Stimulated activated CD4-positive, alpha-beta T cell treated with anti-CD3 and anti-CD28 coated beads, Interleukin-4, amount 100 ng/mL, for 4 hours (primary cell): Measurements from ENCODE around the gene TRIM7.

ENCODE experiments used
- DNase-seq, 2 experiments: peaks; one replicate each; pipeline ENCODE4 v3.0.0-alpha.2; 2020

The TRIM7 gene

DNA sequence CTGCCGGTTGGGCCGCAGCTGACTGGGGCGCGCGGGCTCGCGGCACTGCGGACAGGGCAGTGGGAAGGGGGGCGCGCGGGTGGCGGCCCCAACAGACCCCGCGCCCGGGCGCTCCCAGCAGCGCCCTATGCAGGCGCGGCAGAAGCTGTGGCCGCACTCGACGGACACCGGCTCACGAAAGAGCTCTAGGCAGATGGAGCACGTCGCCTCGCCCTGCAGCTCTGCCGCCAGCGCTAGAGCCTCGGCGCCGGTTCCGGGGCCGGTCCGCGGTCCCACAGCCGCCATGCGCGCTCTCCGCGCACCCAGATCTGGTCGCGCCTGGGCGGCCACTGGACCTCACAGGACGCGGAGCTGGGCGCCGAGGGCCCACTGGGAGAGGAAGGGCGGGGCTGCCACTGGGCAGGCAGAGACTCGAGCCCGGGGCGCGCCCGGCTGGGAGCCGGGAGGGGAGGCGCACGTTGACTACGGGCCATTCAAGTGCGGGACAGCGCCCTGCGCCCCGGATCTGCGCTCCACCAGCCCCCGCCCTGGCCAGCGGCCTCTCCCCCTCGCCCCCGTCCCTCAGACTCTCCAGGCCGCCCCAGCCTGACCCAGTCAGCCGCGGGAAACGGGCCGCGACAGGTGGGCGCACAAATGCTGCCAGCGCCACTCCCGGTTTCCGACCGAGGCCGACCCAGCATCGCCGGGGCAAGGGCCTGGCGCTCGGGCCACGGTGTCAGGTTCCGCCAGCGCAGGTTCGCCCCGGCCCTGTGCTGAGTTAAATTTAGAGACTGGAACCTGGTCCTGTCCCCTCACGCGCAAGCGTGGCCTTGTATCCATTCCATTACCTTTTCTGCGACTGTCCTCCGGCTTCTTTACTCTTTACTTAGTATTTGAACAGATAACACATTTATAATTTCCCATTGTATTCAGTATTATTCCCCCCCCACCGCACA, at the start of gene TRIM7:
TSS of gene TRIM7 (minus strand) at position 371 of the 935 bp plus-strand sequence. CDS start at position 285, 86 bp downstream.
- DNase-seq, result peak in 1 of 2 experiments; percentile 34

DNA sequence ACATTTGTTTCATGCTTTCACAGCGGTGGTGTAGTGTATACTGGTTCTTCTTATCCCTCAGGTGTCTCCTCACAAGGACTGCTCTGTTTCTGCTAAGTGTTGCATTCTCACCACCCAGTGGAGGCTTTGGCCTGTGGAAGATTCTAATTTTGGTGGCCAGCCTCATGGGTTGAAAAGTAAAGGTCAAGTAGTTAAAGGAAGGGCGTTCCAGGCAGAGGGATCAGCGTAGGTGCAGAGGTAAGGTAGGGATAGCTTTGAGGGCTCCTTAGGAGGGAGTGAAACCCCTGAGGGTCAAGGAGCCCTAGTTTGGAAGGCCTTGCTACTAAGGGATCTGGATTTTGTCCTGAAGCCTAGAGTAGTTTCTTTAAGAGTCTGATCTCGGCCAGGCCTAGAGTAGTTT, 43.3 kb upstream of the TRIM7 start:
- no peak for DNase-seq

DNA sequence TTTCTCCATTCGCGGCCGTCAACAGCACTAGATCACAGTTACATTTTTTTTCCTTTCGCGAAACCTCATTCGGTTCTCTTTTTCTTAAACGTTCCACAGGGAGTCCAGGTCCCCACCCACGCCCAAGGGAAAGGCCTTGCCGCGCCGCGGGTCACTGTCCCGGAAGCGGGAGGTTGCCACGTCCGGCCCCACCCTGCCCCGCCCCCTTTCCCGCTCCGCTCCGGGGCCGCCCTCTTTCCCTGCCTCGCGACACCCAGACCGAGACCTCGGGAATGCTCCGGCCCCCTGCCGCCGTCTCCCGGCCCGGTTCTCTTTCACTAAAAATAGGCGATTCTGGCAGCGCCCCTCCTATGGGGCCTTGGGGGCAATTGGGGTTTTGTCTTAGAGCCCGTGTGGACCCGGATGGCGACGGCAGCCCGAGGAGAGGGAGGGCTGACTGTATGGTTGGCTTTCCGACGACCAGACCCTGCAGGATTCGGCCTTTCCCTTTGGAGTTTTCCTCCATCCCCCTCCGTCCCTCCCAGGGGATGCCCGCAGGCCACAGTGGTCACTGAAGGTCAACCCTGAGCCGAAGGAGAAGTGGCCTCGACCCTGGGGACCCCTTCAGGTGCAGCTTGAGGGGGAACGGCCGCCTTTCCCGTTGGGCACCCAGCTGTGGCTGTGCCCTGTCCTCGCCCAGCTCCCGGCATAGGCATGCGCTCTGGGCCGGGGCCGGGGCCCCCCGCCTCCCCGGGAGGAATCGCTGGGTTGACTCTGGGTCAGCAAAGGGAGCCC, 41.5 kb upstream of the TRIM7 start:
- peak; percentile 73 to 76 for DNase-seq

DNA sequence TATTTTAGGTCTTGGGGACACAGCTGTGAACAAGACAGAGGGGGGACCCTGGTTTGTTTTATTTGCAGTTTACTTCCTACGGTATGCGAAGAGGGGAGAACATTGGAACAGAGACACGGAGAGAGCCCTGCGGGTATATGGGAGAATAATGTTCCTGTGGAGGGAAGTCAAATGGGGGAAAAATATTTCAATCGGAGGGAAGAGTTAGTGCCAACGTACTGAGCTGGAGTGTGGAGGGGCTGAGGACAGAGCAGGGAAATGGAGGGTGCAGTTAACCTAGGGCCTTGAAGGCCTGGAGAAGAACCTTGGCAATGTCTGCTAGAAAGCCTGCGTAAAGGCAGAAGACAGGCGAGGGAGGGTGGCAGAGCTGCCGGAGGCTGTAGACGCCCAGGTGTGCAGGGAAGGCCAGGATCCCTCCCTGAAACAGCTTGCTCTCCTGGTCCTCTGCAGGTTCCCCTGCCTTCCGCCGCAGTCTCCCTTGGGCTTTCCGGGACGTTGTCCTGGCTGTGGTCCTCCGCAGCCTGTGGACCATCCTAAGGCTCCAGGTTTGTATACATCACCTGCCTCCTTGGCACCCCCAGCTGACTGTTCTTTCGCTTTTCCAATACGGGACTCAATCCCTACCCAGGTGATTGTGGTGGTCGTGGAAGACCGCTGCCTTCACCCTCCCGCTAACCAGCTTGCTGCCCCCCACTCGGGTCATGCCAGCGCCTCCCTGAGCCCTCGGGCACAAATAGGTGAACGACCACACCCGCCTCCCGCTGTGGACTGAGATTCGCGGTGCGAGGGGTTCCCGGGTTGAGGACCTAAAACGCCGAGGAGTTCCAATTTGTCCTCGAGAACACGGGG, 40.7 kb upstream of the TRIM7 start:
- DNase-seq, result no peak

DNA sequence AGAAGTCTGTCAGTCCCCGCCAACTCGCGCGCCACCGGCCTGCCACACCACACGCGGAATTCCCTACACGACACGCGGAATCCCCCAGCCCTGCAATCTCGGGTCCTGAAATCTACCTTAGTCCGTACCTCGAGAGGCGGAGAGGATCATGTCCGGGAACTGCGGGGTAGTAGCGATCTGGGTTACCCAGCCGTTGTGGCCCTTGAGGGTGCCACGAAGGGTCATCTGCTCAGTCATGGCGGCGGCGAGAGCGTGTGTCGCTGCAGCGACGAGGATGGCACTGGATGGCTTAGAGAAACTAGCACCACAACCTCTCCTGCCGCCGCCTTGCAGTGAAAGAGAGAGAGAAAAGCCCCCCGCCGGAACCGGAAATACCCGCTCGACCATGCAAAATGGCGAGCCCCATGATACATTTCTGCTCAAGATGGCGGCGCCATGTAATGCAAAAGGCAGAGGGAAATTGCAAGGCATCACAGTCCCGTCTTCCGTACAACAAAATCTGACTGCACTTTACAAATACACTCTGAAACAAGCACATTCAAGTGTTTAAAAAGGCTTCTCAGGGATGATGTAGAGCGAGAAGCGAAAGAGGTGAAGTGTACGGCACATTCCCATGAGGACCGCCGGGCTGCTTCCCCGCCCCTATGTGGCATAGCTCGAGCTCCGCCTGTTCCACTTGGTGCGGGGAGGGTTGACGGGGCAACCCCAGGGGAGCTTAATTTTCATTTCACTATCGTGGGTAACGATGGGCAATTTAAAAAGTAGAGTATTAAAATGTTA, 38.8 kb upstream of the TRIM7 start, which contains the start of gene RACK1:
TSS of gene RACK1 (minus strand) at position 343 of the 780 bp plus-strand sequence. CDS start at position 237, 106 bp downstream.
- peak; percentile 82 to 87 for DNase-seq

DNA sequence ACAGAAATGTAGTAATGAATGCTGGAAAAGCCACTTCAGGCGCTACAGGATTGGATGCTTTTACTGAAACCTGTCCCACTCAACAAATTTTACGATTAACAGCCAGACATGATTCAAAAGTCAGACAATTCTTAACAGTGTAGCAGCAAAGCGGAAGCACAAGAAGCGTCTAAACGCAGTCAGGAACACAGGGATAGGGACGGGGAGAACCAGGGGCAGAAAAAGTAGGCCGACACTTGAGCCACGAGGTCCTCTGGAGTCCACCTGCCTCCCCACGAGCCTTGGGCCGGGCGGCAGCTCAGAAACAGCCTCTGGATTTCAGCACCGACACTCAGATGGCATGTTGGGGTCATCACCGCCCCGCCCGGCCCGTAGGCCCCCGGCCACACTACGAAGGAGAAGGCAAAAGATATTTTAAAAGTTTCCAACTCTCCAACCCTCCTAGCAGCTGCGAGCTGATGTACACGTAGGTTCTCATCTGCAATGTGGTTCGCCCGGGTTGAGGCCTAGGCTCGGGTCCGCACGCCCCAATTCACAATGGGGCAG, 38.1 kb upstream of the TRIM7 start:
- DNase-seq, result no peak

DNA sequence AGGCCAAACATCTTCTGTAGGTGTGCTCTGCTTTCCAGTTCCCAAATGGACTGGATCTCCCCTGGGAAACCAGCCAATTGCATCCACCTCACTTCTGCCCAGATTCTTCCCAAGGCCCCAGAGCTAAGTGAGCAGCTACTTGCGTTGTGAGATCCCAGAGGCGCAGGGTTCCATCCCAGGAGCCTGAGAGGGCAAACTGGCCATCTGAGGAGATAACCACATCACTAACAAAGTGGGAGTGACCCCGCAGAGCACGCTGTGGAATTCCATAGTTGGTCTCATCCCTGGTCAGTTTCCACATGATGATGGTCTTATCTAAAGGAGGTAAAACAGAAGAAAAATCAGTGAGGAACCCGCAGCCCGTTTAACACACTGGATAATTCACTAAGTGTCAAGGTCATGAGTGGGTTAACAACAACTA, 37.0 kb upstream of the TRIM7 start:
- DNase-seq, result no peak

DNA sequence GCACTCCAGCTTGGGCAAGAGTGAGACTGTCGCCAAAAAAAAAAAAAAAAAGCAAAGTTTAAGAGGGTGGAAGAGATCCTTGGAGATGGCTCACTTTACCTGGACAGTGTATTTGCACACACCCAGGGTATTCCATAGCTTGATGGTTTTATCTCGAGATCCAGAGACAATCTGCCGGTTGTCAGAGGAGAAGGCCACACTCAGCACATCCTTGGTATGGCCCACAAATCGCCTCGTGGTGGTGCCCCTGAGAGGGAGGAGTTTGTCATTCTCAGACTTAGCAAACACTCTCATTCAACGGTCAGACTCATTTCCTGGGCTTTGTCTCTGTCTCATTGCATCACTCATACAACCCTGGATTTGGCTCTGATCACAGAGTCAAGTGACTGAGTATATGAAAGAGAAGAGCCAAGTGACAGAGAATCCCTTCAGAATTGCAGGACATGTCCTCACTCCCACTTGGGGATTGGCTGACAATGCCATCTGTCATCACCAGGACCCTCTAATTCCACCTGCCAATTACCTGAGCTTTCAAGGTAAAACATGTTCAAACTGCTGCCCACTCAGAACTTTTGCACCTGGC, 36.5 kb upstream of the TRIM7 start:
- DNase-seq, result no peak

DNA sequence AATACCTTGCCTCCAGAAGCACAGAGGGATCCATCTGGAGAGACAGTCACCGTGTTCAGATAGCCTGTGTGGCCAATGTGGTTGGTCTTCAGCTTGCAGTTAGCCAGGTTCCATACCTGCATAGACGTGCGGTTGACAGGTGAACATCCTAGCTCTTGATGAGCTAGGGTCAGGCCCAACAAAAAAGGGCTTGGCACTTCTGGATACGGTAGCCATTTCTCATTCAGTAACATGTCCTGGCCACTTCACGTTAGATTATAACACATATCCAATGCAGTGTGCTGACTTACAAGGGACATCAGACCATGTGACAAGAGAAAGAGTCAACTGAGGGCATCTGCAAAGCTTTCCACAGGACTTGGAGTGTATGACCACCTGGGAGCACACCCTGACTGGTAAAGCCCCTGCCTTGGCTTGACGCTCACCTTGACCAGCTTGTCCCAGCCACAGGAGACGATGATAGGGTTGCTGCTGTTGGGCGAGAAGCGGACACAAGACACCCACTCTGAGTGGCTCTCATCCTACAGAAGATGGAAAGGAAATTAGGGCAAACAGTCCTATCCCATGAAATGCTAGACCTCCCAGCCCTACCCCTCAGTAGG, 34.2 kb upstream of the TRIM7 start:
- no peak for DNase-seq

DNA sequence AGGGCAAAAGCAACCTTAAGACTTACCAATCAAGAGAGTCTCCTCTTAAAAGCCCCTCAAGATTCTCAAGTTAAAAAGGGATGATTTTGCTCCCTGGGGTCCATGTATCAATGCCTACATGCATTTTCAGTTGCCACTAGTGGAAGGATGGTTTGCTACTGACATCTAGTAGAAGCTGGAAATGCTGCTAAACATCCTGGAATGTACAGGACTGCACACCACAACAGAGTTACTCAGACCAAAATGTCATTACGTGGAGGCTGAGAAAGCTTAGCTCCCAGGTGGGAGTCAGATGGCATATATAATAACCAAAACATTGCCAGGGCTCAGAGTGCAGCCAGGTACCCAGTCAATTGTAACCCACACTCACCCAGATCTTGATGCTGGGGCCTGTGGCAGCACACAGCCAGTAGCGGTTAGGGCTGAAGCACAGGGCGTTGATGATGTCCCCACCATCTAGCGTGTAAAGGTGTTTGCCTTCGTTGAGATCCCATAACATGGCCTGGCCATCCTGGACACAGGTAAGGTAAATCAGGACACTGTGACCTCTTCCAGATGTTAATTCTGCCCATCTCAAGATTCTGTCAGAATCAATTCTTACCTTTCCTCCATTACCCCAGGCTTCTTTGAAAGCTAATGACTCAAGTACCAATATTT, 32.9 kb upstream of the TRIM7 start:
- no peak for DNase-seq

DNA sequence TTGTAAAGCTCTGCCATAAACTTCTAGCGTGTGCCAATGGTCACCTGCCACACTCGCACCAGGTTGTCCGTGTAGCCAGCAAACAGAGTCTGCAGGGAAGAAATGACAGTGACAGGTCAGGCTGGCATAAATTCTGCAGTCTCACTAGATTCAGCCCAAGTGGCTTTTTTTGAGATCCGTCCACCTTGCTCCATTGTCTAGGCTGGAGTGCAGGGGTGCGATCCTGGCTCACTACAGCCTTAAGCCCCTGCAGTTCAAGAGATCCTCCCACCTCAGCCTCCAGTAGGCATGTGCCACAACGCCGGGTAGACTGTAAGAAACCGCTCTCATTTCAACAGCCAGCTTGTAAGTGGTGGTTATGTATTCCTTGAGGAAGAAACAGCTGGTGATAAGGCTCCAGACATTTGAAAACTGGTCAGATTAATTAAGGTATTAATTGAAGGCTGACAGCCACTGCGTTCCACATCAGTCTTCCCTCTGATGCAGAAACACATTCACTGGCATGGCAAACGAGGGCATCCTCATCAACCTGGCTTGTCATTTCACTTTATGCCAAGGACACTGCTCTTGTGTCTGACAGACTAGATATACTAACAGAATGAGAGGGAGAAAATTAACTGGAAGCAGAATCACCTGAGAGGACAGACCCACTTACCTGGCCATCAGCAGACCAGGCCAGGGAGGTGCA, 32.1 kb upstream of the TRIM7 start:
- DNase-seq, result no peak

DNA sequence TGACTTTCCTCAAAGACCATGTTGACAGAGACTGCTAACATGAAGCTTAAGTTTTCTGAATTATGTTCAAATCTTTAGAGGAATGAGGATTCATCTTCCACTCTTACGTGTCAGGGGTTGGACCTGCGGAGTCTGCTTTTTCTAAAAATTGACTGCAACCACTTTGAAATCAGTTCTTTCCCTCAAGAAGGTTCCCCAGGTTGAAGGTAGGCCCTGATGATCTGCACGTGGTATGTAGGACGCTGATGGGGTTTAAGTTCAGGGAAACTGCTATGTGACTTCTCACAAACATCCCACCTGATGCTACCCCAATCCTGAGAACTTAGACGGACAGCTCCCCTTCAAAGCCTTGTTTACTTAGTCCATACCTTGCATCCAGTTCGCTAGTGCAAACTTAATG, 31.5 kb upstream of the TRIM7 start:
- no peak for DNase-seq

DNA sequence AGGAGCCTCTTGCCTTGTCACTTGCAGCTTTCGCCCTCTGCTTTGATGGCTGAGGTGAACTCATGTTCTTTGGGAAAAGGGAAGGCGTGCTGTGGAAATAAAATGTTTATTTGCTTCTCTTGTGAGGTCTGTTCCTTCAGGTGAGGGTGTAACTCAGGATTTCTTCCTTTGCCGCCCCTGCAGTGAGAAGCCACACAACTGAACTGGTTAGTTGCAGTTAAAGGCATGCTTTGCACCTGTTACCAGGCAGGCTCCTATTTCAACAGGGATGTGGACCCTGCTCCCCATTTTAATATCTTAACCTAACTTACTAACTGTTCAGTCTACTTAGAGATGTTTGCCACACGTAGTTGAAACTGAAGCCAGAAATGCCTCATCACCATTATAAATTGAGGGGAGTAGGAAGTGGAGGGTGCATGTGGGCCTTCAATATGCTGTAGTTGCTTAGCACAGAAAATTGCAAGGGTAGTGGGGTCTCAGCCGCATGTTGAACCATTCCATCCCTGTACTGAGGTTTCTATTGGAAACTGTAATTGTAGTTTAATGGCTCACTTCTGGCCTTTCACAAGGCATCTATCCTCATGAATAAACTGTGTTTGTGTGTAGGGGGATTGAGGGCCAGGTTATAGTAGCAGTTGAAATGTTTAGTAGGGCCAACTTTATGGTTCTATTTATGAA, 30.8 kb upstream of the TRIM7 start:
- DNase-seq, result no peak

DNA sequence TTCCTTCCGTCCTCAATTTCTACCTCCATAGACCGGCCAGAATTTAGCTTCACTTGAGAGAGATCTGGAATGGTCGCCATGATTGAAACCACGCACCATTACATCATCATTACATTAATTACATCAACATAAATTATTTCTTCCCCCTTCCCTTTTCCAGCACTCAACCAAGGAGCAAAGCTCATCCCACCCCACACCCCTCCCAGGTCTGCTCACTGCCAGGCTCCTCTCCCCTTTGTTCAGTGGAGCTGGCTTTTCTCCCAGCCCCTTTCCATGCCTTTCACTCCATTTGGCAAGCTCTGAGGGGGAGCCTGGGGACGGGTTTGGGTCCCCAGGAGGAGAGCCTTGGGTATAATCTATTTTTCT, 30.3 kb upstream of the TRIM7 start:
- DNase-seq, result no peak

DNA sequence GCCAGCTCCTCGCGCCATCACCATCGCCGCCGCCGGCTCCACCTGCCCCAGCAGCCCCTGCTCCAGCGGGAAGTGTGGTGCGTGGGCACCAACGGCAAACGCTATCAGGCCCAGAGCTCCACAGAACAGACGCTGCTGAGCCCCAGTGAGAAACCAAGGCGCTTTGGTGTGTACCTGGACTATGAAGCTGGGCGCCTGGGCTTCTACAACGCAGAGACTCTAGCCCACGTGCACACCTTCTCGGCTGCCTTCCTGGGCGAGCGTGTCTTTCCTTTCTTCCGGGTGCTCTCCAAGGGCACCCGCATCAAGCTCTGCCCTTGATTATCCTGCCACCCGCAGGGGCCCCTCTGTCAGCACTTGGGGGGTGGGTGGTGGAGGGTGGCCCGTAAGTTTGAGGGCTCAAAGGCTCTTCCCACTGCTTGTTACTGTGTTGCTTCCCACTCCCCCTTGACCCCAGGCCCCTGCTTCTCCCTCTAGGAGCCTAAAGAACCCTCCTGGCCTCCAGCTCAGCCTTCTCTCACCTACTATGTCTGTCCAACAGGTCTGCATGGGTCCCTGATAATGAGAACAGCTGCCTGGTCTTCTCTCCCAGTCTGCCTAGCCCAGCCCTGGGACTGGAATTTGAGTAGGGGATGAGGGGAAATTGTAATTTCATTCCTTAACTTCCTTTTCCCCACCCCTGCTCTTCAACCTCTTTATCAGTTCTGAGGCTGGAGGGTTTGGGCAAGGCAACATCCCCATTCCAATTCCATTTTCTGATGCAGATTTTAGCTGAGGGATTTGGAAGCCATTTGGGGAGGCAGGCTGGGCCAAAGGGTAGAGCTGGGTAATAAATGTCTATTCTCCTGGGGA, 29.7 kb upstream of the TRIM7 start:
- no peak for DNase-seq

DNA sequence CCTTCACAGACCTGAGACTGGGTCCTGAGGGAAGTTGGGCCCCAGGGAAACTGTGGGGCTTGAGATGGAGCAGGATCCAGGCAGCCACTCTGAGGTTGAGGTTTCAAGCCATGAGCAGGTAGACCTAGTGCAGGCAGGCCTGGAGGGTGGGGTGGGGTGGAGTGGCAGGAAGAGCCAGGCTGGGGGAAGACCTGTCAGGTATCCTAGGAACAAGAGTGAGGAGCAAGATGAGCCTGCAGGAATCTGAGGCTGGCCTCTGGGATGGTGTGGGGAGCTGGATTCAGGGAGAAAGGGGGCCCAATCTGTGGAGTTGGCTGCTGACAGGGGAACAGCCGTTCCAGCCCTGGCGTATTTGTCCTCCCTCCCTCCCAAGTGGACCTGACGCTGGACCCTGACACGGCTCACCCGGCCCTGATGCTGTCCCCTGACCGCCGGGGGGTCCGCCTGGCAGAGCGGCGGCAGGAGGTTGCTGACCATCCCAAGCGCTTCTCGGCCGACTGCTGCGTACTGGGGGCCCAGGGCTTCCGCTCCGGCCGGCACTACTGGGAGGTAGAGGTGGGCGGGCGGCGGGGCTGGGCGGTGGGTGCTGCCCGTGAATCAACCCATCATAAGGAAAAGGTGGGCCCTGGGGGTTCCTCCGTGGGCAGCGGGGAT, 28.9 kb upstream of the TRIM7 start:
- no peak for DNase-seq

DNA sequence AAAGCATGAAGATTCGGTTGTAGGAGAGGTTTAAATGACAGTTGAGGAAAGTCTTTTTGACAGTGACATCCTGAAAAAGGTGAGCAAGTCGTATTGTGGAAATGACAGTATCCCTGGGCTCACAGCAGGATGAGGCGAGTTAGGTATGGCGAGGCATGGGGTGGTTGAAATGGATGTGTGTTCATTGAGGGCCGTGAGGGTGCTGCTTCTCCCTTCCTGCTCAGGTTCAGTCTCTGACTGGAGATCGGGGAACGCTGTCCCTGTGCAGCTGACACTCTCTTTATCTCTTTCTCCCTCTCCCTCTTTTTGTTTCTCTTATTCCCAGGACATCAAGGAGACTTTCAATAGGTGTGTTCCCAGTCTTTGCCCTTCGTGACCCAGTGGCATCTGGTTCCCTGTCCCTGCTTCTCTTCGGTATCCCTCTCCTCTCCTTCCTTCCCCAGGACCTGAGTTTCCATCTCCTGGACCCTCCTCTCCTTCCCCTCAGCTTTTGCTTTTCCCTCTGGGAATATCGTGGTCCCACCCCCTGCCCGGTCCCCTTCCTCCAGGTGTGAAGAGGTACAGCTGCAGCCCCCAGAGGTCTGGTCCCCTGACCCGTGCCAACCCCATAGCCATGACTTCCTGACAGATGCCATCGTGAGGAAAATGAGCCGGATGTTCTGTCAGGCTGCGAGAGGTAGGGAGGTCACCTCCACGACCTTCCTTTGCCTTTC, 28.2 kb upstream of the TRIM7 start:
- no peak for DNase-seq
